WI38 (cell line): Measurements from ENCODE around the gene CCDC92.

Source experiments
- H3K4me3 ChIP-seq: 2 replicates; pipeline ENCODE4 v1.5.1; 2011; ENCODE audit warnings: low read depth, mild to moderate bottlenecking, control low read depth, low read length
- CTCF ChIP-seq: IDR thresholded peaks from 2 replicates; pipeline ENCODE4 v1.5.1; 2012; ENCODE audit warnings: low read depth, mild to moderate bottlenecking, control low read depth, low read length

Gene CCDC92

GRCh38 chr12:123986374-123986965 lies 13.8 kb upstream of the CCDC92 start:
- TF ChIP-seq CTCF: no peak
- no peak overlapping the region for H3K4me3 ChIP-seq

GRCh38 chr12:123984903-123985302 lies 12.3 kb upstream of the CCDC92 start:
- no peak overlapping the region for H3K4me3 ChIP-seq
- TF ChIP-seq CTCF: no peak

- peak; percentile 57 for TF ChIP-seq CTCF
- H3K4me3 ChIP-seq: no peak overlapping the region
These were observed 11.3 kb upstream of the CCDC92 start for GRCh38 chr12:123983822-123984485.

- H3K4me3 ChIP-seq: no peak overlapping the region
- TF ChIP-seq CTCF: no peak
These were observed 9.6 kb upstream of the CCDC92 start for GRCh38 chr12:123982269-123982668.

GRCh38 chr12:123979566-123979965 lies 6.9 kb upstream of the CCDC92 start:
- H3K4me3 ChIP-seq: no peak overlapping the region
- no peak for TF ChIP-seq CTCF

- H3K4me3 ChIP-seq: no peak overlapping the region
- no peak for TF ChIP-seq CTCF
These were observed 3.7 kb upstream of the CCDC92 start for GRCh38 chr12:123976227-123976826.
